GM12874 (cell line): ENCODE measurements around the gene SHOX.

Experiments used
- CTCF ChIP-seq: IDR thresholded peaks from 2 replicates; pipeline ENCODE4 v1.5.1; 2011; ENCODE audit warnings: low read depth, mild to moderate bottlenecking, control low read depth, low read length, moderate library complexity; ENCODE audit not compliant: insufficient read depth

The SHOX gene

GRCh38 chrX:650324-650723 lies 19.7 kb downstream of the SHOX start:
- no peak for TF ChIP-seq CTCF

- no peak for TF ChIP-seq CTCF
Measured at GRCh38 chrX:650811-651210, 20.2 kb downstream of the SHOX start.

GRCh38 chrX:652341-652741 lies 21.8 kb downstream of the SHOX start:
- TF ChIP-seq CTCF, result no peak

GRCh38 chrX:653306-653705 lies 22.7 kb downstream of the SHOX start:
- TF ChIP-seq CTCF, result no peak

DNA sequence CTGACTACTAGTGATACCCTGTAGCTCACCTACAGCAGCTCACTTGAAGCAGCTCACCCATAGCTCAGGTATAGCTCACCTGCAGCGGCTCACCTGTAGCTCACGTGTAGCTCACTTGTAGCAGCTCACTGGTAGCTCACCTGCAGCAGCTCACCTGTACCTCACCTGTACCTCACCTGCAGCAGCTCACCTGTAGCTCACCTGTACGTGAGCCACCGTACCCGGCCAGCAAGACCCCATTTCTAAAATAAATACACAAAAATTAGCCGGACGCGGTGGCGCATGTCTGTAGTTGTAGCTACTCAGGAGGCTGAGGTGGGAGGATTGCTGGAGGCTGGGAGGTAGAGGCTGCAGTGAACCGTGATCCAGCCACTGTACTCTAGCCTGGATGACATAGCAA lies 30.6 kb downstream of the SHOX start:
- TF ChIP-seq CTCF, result no peak

DNA sequence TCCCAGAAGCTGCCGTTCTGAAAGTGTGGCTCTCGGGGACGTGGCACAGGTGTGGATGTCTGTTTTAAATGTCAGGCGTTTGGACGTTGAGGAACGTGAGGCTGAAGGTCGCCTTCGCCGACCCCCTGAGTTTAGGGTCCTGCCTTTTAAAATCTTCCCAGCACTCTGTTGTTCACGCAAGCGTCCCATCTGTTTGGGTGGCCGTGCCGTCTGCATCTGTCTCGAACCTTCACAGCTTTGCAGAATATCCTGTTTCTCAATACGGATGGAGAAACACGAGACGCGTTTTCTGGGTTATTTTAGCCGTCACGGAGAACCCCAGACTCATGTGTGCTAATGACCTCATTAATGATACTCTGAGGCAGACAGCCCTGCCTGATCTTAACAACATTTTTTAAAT lies 31.5 kb downstream of the SHOX start:
- TF ChIP-seq CTCF, result no peak

- no peak for TF ChIP-seq CTCF
Measured at GRCh38 chrX:663841-664240, 33.2 kb downstream of the SHOX start.
